ENCODE measurements around the gene DGAT2L6. TPM values are rescaled to one million over a fixed set of nuclear protein-coding genes. Genes with fewer than 3 reads are reported as not detected.

Gene DGAT2L6
- total RNA-seq, 1 donor: not detected

DNA sequence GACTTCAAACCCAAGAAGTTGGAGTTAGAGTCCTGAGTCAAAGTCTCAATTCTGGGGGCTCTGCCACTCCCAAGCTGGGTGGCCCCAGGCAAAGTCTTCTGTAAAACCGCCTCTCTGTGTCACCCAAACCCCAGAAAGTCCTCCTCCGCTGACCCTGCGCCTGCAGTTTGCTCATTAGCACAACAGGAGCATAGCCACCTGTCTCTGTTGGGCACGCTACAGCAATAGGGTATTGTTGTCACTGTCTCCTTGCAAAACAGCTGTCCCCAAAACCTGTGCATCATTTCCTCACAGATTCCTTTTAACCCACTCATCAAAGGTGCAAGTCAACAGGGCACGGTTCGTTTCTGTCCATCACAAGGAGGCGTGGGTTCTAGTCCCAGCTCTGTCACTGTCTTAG lies 8.0 kb upstream of the DGAT2L6 start:
- TF ChIP-seq, protein P1, sequence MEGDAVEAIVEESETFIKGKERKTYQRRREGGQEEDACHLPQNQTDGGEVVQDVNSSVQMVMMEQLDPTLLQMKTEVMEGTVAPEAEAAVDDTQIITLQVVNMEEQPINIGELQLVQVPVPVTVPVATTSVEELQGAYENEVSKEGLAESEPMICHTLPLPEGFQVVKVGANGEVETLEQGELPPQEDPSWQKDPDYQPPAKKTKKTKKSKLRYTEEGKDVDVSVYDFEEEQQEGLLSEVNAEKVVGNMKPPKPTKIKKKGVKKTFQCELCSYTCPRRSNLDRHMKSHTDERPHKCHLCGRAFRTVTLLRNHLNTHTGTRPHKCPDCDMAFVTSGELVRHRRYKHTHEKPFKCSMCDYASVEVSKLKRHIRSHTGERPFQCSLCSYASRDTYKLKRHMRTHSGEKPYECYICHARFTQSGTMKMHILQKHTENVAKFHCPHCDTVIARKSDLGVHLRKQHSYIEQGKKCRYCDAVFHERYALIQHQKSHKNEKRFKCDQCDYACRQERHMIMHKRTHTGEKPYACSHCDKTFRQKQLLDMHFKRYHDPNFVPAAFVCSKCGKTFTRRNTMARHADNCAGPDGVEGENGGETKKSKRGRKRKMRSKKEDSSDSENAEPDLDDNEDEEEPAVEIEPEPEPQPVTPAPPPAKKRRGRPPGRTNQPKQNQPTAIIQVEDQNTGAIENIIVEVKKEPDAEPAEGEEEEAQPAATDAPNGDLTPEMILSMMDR (IDR thresholded peaks at IDR 0.05; ENCODE audit: insufficient read depth, low read length): no peak
- DNase-seq (ENCODE audit: low read depth): no peak
- H3K4me3 ChIP-seq (ENCODE audit: low read depth, low read length): no peak overlapping the region

DNA sequence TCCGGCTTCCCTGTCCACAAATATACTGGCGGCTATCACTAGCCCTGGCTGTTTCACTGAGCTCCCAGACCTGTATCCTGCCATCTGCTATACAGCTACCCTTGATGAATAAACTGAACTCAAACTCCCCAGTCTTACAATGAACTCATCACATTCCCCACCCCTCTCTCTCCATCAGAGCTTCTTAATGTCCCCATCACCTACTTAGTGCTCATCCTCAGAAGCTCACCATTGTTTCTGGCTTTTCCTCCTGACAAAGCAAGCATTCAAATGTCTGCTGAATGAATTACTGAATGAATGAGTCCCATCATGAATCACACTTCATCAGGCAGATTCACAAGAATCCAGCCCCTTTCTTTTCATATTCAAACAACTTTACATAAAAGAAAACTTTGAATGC lies 5.7 kb upstream of the DGAT2L6 start:
- no peak overlapping the region for H3K4me3 ChIP-seq (ENCODE audit: low read depth, low read length)
- no peak for DNase-seq (ENCODE audit: low read depth)
- TF ChIP-seq, protein P1 (IDR thresholded peaks at IDR 0.05; ENCODE audit: insufficient read depth, low read length): no peak

DNA sequence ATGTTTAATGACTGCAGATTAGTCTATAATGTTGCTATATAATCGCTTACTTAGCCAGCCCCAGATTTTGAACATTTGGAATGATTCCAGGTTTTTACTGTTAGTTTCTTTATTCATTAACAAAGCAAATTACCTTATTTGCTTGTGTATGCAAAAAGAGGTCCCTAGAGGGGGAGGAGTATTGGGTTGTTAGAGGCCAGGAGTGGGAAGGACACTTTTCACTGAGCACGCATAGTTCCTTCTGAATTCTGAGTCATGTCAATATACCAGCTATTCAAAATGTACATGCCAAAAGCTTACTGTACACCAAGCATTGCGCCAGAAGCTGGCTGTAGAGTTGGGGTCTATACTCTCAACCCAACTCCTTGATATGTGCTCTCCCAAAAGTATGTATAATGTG lies 5.1 kb upstream of the DGAT2L6 start:
- DNase-seq (ENCODE audit: low read depth): peak; percentile 8
- TF ChIP-seq, protein P1 (IDR thresholded peaks at IDR 0.05; ENCODE audit: insufficient read depth, low read length): no peak
- H3K4me3 ChIP-seq (ENCODE audit: low read depth, low read length): no peak overlapping the region

DNA sequence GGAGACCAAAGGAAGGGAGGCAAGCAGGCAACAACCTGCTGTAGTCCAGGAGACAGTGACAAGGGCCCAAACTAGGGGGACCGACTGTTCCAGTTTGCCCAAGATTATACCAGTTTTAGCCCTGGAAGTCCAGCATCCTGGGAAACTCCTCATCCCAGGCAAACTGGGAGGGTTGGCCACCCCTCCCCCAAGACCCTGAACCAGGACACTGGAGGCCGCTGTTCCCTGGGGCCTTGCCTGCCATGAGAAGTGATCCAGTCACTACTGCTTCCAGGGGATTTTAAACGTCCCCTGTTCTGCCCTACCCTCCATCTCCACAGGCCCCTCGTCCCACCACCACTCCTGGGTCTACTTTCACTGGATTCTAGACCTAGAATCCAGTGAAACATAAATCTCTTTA lies 4.3 kb upstream of the DGAT2L6 start:
- TF ChIP-seq, protein P1 (IDR thresholded peaks at IDR 0.05; ENCODE audit: insufficient read depth, low read length): no peak
- DNase-seq (ENCODE audit: low read depth): no peak
- no peak overlapping the region for H3K4me3 ChIP-seq (ENCODE audit: low read depth, low read length)

DNA sequence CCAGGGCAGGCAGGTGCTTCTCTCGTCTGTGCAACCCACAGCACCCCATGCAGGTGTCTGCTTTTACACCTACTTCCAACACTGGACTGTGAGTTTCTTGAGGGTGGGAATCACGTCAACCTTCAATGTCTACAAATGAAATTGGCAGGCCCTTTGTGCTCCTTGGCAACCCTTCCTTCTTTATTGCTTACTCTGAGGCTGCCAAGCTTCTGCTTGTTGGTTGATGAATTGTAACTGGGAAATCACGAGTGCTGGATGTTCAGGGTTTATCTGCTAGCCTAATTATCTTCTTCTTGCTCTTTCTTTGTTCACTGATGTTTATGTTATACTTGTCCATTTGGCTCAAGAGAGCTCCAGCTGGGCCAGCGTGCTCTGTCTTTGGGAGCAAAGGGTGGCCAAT lies 2.5 kb upstream of the DGAT2L6 start:
- peak; percentile 76 for DNase-seq (ENCODE audit: low read depth)
- no peak overlapping the region for H3K4me3 ChIP-seq (ENCODE audit: low read depth, low read length)
- TF ChIP-seq, protein P1 (IDR thresholded peaks at IDR 0.05; ENCODE audit: insufficient read depth, low read length): no peak

DNA sequence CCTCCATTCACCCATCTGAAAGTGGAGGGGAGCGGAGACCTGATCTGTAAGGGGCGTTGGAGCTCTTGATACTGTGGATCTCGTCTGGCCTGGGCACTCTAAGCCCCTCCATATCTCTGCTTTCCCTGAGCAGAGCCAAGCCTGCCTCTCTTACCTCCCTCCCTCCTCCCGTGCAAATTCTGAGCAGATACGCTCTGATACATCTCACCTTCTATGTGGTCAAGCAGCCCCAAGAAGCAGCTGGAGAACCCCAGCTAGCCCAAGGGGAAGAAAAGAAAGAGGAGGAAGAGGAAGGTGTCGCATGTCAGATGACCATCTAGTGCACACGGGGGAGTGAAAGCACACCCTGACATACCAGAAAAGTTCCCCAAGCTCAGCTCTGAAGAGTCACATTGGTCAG lies 1.9 kb upstream of the DGAT2L6 start:
- no peak for DNase-seq (ENCODE audit: low read depth)
- no peak overlapping the region for H3K4me3 ChIP-seq (ENCODE audit: low read depth, low read length)
- TF ChIP-seq, protein P1 (IDR thresholded peaks at IDR 0.05; ENCODE audit: insufficient read depth, low read length): no peak

DNA sequence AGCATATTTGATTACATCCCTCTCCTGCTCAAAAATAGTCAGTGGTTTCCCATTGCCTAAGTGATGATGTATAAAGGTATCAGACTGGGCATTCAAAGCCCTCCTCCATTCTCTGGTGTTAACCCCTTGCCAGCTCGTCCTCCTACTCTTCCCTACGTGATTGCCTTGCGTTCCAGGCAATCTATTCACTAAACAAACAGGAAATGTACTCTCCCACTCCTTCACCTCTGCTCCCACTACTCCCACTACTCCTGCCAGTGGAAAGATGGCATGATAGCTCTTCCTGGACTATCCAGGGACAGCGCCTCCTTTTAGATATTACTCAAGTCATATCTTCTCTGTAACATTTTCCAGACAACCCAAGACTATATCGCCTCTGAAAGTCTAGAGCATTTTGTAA lies 5.8 kb downstream of the DGAT2L6 start:
- no peak overlapping the region for H3K4me3 ChIP-seq (ENCODE audit: low read depth, low read length)
- no peak for DNase-seq (ENCODE audit: low read depth)
- TF ChIP-seq, protein P1 (IDR thresholded peaks at IDR 0.05; ENCODE audit: insufficient read depth, low read length): no peak
